Skeletal muscle satellite cell (primary cell): ENCODE data around the gene ANKS1B.

Source experiments
- H3K27me3 ChIP-seq: 2 replicates; pipeline ENCODE4 v1.7.0; 2013; ENCODE audit warnings: low read length; ENCODE audit not compliant: control insufficient read depth, insufficient read depth
- H3K36me3 ChIP-seq: 2 replicates; pipeline ENCODE4 v1.7.0; 2013; ENCODE audit warnings: mild to moderate bottlenecking, control low read depth, low read length; ENCODE audit not compliant: insufficient read depth
- H3K4me1 ChIP-seq: 2 replicates; pipeline ENCODE4 v1.7.0; 2013; ENCODE audit warnings: low read length; ENCODE audit not compliant: control insufficient read depth, insufficient read depth
- H3K4me2 ChIP-seq: 2 replicates; pipeline ENCODE4 v1.7.0; 2013; ENCODE audit warnings: mild to moderate bottlenecking, low read length
- H3K4me3 ChIP-seq: 2 replicates; pipeline ENCODE4 v1.7.0; 2013; ENCODE audit warnings: low read length
- H3K9ac ChIP-seq: 2 replicates; pipeline ENCODE4 v1.7.0; 2013; ENCODE audit warnings: mild to moderate bottlenecking, low read depth, low read length, moderate library complexity
- H3K9me3 ChIP-seq: replicated peaks from 2 replicates; pipeline ENCODE4 v1.7.0; 2013; ENCODE audit warnings: mild to moderate bottlenecking, control low read depth, low read length

Gene ANKS1B

DNA sequence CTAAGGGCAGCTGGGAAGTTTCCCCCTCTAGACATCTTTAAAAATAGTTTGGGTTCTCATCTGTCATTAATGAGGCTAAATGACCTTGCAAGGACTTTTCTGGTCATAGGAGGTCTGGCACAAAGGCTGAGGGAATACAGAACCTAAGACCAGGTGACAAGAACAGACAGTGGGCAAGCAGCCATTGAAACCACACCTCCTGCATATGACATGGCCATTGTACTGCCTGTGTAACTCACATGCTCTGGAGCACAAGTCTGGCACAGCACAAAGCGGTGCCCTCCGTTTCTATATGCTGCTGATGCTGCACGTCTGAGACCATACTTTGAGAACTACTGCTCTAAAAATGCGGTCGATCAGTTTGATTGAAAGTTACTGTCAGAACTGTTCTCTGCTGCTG lies 1196.3 kb downstream of the ANKS1B start:
- no peaks in the 10 kb centered on the region for H3K36me3 ChIP-seq
- no peak overlapping the region for H3K9ac ChIP-seq
- H3K27me3 ChIP-seq = peaks cover 2% of the 10 kb centered on the region
- no peak overlapping the region for H3K4me2 ChIP-seq
- no peak overlapping the region for H3K4me3 ChIP-seq
- no peaks in the 10 kb centered on the region for H3K9me3 ChIP-seq
- H3K4me1 ChIP-seq = no peaks in the 10 kb centered on the region

GRCh38 chr12:98786653-98787052 lies 1198.1 kb downstream of the ANKS1B start:
- Histone ChIP-seq H3K4me3 (no peak overlapping the region), H3K27me3 (peaks cover 7% of the 10 kb centered on the region), H3K36me3 (no peaks in the 10 kb centered on the region), H3K9ac (no peak overlapping the region), H3K4me2 (no peak overlapping the region), H3K9me3 (no peaks in the 10 kb centered on the region), H3K4me1 (no peaks in the 10 kb centered on the region)

DNA sequence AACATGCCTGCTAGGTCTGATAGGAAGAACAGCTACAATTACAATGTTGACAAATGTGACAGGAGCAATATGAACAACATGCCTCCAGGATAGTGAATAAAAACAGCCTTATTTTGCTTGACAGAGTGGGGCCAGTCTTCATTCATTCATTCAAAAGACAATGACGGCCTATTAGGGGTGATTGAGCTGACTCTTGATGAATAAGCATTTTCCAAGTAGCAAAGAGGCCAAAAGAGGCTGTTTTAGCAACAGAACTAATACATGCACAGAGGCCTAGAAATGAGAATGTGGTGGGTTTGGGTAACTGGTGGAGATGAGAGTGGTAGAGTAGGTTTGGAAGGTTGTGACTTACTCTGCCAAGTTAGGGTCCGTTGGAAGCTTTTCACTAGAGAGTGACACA lies 1201.3 kb downstream of the ANKS1B start:
- Histone ChIP-seq H3K4me3 (no peak overlapping the region), H3K4me2 (no peak overlapping the region), H3K9ac (no peak overlapping the region), H3K4me1 (no peaks in the 10 kb centered on the region), H3K27me3 (peaks cover 7% of the 10 kb centered on the region), H3K36me3 (no peaks in the 10 kb centered on the region), H3K9me3 (no peaks in the 10 kb centered on the region)

DNA sequence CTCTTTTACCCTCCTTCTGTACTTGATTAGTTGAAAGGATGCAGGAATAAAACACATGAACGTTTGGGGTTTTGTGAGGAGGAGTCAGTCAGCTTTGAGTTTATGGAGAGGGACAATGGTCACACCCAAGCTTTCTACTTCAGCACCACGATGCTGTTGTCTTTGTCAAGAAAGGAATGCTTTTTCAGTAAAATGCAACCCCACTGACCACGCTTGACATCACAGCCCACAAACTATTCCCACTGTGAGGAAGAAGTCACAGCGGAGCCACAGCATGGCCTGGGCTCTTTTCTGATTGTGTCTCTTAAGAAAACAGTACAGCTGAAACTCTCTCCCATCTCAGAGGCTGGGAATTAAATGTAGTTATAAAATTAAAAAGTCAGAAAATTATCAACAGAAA lies 1204.5 kb downstream of the ANKS1B start:
- Histone ChIP-seq H3K4me3 (no peak overlapping the region), H3K4me2 (no peak overlapping the region), H3K27me3 (peaks cover 7% of the 10 kb centered on the region), H3K36me3 (no peaks in the 10 kb centered on the region), H3K4me1 (no peaks in the 10 kb centered on the region), H3K9me3 (no peaks in the 10 kb centered on the region), H3K9ac (no peak overlapping the region)

GRCh38 chr12:98772818-98773217 lies 1211.9 kb downstream of the ANKS1B start:
- Histone ChIP-seq H3K9me3 (no peaks in the 10 kb centered on the region), H3K27me3 (no peaks in the 10 kb centered on the region), H3K36me3 (no peaks in the 10 kb centered on the region), H3K9ac (no peak overlapping the region), H3K4me2 (no peak overlapping the region), H3K4me1 (no peaks in the 10 kb centered on the region), H3K4me3 (no peak overlapping the region)

- no peaks in the 10 kb centered on the region for H3K27me3 ChIP-seq
- H3K4me1 ChIP-seq = no peaks in the 10 kb centered on the region
- H3K9ac ChIP-seq = no peak overlapping the region
- H3K4me2 ChIP-seq = no peak overlapping the region
- H3K36me3 ChIP-seq = no peaks in the 10 kb centered on the region
- H3K4me3 ChIP-seq = no peak overlapping the region
- no peaks in the 10 kb centered on the region for H3K9me3 ChIP-seq
These were observed 1212.7 kb downstream of the ANKS1B start for GRCh38 chr12:98771811-98772752.

GRCh38 chr12:98770230-98770629 lies 1214.5 kb downstream of the ANKS1B start:
- H3K36me3 ChIP-seq = no peaks in the 10 kb centered on the region
- no peak overlapping the region for H3K4me2 ChIP-seq
- no peak overlapping the region for H3K9ac ChIP-seq
- no peaks in the 10 kb centered on the region for H3K27me3 ChIP-seq
- no peaks in the 10 kb centered on the region for H3K4me1 ChIP-seq
- H3K9me3 ChIP-seq = no peaks in the 10 kb centered on the region
- no peak overlapping the region for H3K4me3 ChIP-seq

DNA sequence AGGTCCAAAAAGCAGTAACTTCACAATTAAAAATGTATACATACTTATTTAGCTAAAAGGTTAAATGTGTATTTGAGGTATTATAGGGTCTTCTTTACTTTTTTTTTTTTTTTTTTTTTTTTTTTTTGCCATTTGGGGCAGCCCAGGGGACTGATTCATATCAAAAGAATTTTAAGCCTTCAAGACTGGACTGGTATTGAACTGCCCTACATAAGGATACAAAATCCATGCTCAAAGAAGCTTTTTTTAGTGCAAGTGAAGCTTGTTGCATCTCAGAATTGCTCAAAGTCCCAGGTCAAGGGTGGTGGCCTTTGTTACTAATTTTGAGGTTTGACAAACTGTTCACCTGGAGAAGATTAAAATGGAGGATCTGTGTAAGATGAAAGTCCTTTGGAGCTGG lies 1215.7 kb downstream of the ANKS1B start:
- H3K27me3 ChIP-seq = no peaks in the 10 kb centered on the region
- H3K9ac ChIP-seq = no peak overlapping the region
- H3K9me3 ChIP-seq = no peaks in the 10 kb centered on the region
- H3K36me3 ChIP-seq = no peaks in the 10 kb centered on the region
- H3K4me2 ChIP-seq = no peak overlapping the region
- H3K4me1 ChIP-seq = no peaks in the 10 kb centered on the region
- H3K4me3 ChIP-seq = no peak overlapping the region

DNA sequence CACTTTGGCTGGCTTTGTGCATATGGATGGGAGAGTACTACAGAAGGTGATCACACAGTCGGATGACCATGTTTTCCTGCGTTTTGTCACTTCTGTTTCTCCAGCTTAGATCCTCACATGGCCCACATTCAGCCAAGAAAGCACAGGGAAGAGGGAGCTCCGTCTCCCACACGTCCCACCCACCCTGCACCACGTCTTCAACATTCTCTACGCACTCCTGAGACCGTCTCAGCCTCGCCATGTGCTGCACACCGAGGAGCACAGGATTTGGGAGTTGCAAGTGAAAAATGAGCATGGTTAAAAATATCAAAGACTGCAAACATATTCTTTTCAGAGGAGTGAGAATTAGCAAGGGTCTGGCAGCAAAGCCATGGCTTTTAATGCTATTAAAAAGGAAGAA lies 1217.5 kb downstream of the ANKS1B start:
- no peaks in the 10 kb centered on the region for H3K27me3 ChIP-seq
- no peaks in the 10 kb centered on the region for H3K9me3 ChIP-seq
- no peak overlapping the region for H3K4me2 ChIP-seq
- H3K4me3 ChIP-seq = no peak overlapping the region
- H3K9ac ChIP-seq = no peak overlapping the region
- no peaks in the 10 kb centered on the region for H3K4me1 ChIP-seq
- H3K36me3 ChIP-seq = no peaks in the 10 kb centered on the region

DNA sequence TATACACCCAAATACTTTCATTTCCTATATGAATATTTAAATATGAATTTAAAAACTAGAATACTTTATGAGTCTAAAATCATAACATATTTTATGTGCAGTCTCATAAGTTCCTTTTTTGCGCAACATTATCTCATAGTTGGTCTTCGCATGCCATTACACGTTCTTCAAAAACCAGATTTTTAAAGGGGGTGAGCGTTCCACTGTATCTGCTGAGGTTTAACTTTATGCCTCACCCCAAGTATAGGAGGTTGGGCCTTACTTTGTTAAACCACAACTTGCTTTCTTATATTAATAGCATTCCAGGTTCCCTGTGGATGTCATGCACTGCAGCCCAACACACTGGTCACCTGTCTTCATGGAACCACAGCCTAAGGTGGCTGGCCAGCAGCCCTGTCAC lies 1221.1 kb downstream of the ANKS1B start:
- Histone ChIP-seq H3K27me3 (peaks cover 9% of the 10 kb centered on the region), H3K4me2 (no peak overlapping the region), H3K4me1 (no peaks in the 10 kb centered on the region), H3K9ac (no peak overlapping the region), H3K36me3 (no peaks in the 10 kb centered on the region), H3K4me3 (no peak overlapping the region), H3K9me3 (no peaks in the 10 kb centered on the region)

DNA sequence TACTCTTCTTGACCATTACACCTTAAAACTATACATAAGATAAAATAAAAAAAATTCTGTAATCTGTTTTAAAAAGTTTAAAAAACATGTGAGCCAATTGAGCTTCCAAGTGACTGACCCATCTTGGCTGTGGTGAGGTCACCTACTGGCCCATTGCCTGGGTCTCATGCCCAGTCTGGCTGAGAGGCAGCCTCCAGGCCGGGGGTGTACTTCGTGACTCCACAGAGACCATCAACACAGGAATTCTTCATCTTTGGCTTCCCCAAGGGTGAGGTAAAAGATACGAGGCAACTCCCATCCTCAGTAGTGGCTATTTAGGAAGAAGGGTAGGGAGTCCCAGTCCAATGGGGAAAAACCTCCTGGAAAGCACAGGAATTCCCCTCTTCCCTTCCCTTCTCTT lies 1226.4 kb downstream of the ANKS1B start:
- H3K4me2 ChIP-seq = no peak overlapping the region
- H3K36me3 ChIP-seq = no peaks in the 10 kb centered on the region
- H3K9ac ChIP-seq = no peak overlapping the region
- peaks cover 19% of the 10 kb centered on the region for H3K4me1 ChIP-seq
- peaks cover 9% of the 10 kb centered on the region for H3K27me3 ChIP-seq
- H3K9me3 ChIP-seq = no peaks in the 10 kb centered on the region
- no peak overlapping the region for H3K4me3 ChIP-seq

GRCh38 chr12:98757455-98757854 lies 1227.3 kb downstream of the ANKS1B start:
- no peak overlapping the region for H3K9ac ChIP-seq
- H3K36me3 ChIP-seq = no peaks in the 10 kb centered on the region
- no peak overlapping the region for H3K4me2 ChIP-seq
- no peak overlapping the region for H3K4me3 ChIP-seq
- H3K4me1 ChIP-seq = peaks cover 27% of the 10 kb centered on the region
- no peaks in the 10 kb centered on the region for H3K9me3 ChIP-seq
- peaks cover 9% of the 10 kb centered on the region for H3K27me3 ChIP-seq
